SJCRH30 (cell line): ENCODE data around the gene PDXDC1. TPM values are rescaled to one million over a fixed set of nuclear protein-coding genes. Genes with fewer than 3 reads are reported as not detected.
"Not testable (repeated sequence)": the region's sequence is repeated elsewhere in the genome, so short reads cannot be mapped to it uniquely, and the experiment has no call there.

ENCODE experiments used
- DNase-seq, 2 experiments: peaks; one replicate each; pipeline ENCODE4 v3.0.0-alpha.2; 2015 to 2020
- H3K27ac ChIP-seq: fragments of 250-450 bp; sonication (Bioruptor Pico); 2 replicates; pipeline ENCODE4 v1.5.1; 2020; ENCODE audit warnings: mild to moderate bottlenecking, moderate library complexity
- H3K27me3 ChIP-seq: fragments of 250-450 bp; sonication (Bioruptor Pico); 2 replicates; pipeline ENCODE4 v1.5.1; 2020; ENCODE audit warnings: mild to moderate bottlenecking, moderate library complexity
- H3K36me3 ChIP-seq: fragments of 250-450 bp; sonication (Bioruptor Pico); 2 replicates; pipeline ENCODE4 v1.5.1; 2020; ENCODE audit warnings: mild to moderate bottlenecking, moderate library complexity
- H3K4me1 ChIP-seq: fragments of 250-450 bp; sonication (Bioruptor Pico); 2 replicates; pipeline ENCODE4 v1.5.1; 2020; ENCODE audit warnings: mild to moderate bottlenecking, moderate library complexity
- H3K4me3 ChIP-seq: fragments of 250-450 bp; sonication (Bioruptor Pico); 2 replicates; pipeline ENCODE4 v1.5.1; 2020; ENCODE audit warnings: mild to moderate bottlenecking, moderate library complexity
- H3K9me3 ChIP-seq: fragments of 250-450 bp; sonication (Bioruptor Pico); replicated peaks from 2 replicates; pipeline ENCODE4 v1.5.1; 2020; ENCODE audit warnings: mild to moderate bottlenecking, moderate library complexity
- total RNA-seq: library from RNA; depleted of rRNA; stranded (reverse); fragments of >200 nt; shearing (Covaris generic); gene quantifications from 2 replicates; pipeline ENCODE4 v1.2.3, GENCODE V29; 2014

PDXDC1 gene
- total RNA-seq, 1 experiment from 2014 or later = 48.7 TPM

- no peak for DNase-seq
- H3K36me3 ChIP-seq = 0 out of 2 replicates have a peak, but pooled peaks cover 1% of the 10 kb centered on the region
Observed at GRCh38 chr16:15053904-15054303, 79.1 kb downstream of the PDXDC1 start.

GRCh38 chr16:15054357-15055140 is 79.7 kb downstream of the PDXDC1 start:
- DNase-seq = no peak
- no peaks in the 10 kb centered on the region for H3K4me1 ChIP-seq
- peaks cover 6% of the 10 kb centered on the region for H3K36me3 ChIP-seq
- no peak overlapping the region for H3K27ac ChIP-seq
- H3K4me3 ChIP-seq = peak overlapping the region; percentile 93
- H3K27me3 ChIP-seq = no peaks in the 10 kb centered on the region
- H3K9me3 ChIP-seq = no peaks in the 10 kb centered on the region

More at GRCh38 chr16:15053904-15054303, 79.1 kb downstream of the PDXDC1 start:
- H3K9me3 ChIP-seq = no peaks in the 10 kb centered on the region
- H3K4me3 ChIP-seq = no peak overlapping the region
- H3K27ac ChIP-seq = no peak overlapping the region
- no peaks in the 10 kb centered on the region for H3K27me3 ChIP-seq
- H3K4me1 ChIP-seq = no peaks in the 10 kb centered on the region

- DNase-seq = no peak
- Histone ChIP-seq H3K27ac (peak overlapping the region; percentile 46; the same call in 1 of the 2 replicates), H3K4me3 (peak overlapping the region; percentile 93), H3K4me1 (no peaks in the 10 kb centered on the region), H3K27me3 (no peaks in the 10 kb centered on the region), H3K9me3 (no peaks in the 10 kb centered on the region), H3K36me3 (peaks cover 12% of the 10 kb centered on the region)
Observed at GRCh38 chr16:15055141-15056053, 80.6 kb downstream of the PDXDC1 start.

- Histone ChIP-seq H3K27me3 (no peaks in the 10 kb centered on the region), H3K4me3 (no peak overlapping the region)
Observed at GRCh38 chr16:15057681-15058417, 83.0 kb downstream of the PDXDC1 start.

GRCh38 chr16:15059324-15059723 is 84.5 kb downstream of the PDXDC1 start:
- Histone ChIP-seq H3K4me3 (no peak overlapping the region), H3K9me3 (no peaks in the 10 kb centered on the region), H3K36me3 (peaks cover 30% of the 10 kb centered on the region), H3K27ac (no peak overlapping the region), H3K4me1 (no peaks in the 10 kb centered on the region), H3K27me3 (no peaks in the 10 kb centered on the region)
- DNase-seq = no peak

More at GRCh38 chr16:15057681-15058417, 83.0 kb downstream of the PDXDC1 start:
- DNase-seq = no peak
- H3K4me1 ChIP-seq = no peaks in the 10 kb centered on the region
- H3K27ac ChIP-seq = no peak overlapping the region
- peaks cover 28% of the 10 kb centered on the region for H3K36me3 ChIP-seq
- no peaks in the 10 kb centered on the region for H3K9me3 ChIP-seq

GRCh38 chr16:15062085-15062810 is 87.4 kb downstream of the PDXDC1 start:
- DNase-seq, H3K4me1 ChIP-seq, H3K9me3 ChIP-seq, H3K4me3 ChIP-seq, H3K27me3 ChIP-seq, H3K27ac ChIP-seq: not testable (repeated sequence)
- peaks cover 30% of the 10 kb centered on the region for H3K36me3 ChIP-seq

- not testable (repeated sequence) for H3K4me1 ChIP-seq, H3K27me3 ChIP-seq, H3K27ac ChIP-seq, DNase-seq, H3K4me3 ChIP-seq, H3K9me3 ChIP-seq
- peaks cover 13% of the 10 kb centered on the region for H3K36me3 ChIP-seq
Observed at GRCh38 chr16:15065961-15066360, 91.1 kb downstream of the PDXDC1 start.

- not testable (repeated sequence) for H3K4me3 ChIP-seq, H3K27me3 ChIP-seq, H3K4me1 ChIP-seq, H3K9me3 ChIP-seq, H3K27ac ChIP-seq, H3K36me3 ChIP-seq, DNase-seq
Observed at GRCh38 chr16:15066690-15067089, 91.9 kb downstream of the PDXDC1 start.

GRCh38 chr16:15071013-15071412 is 96.2 kb downstream of the PDXDC1 start:
- not testable (repeated sequence) for H3K4me3 ChIP-seq, H3K27me3 ChIP-seq, H3K9me3 ChIP-seq, H3K4me1 ChIP-seq, H3K27ac ChIP-seq, DNase-seq
- peaks cover 19% of the 10 kb centered on the region for H3K36me3 ChIP-seq

- not testable (repeated sequence) for H3K4me3 ChIP-seq, DNase-seq, H3K9me3 ChIP-seq, H3K27me3 ChIP-seq, H3K4me1 ChIP-seq, H3K27ac ChIP-seq
- peaks cover 19% of the 10 kb centered on the region for H3K36me3 ChIP-seq
Observed at GRCh38 chr16:15071916-15072769, 97.3 kb downstream of the PDXDC1 start.

- Histone ChIP-seq H3K27me3 (no peaks in the 10 kb centered on the region), H3K36me3 (peaks cover 21% of the 10 kb centered on the region), H3K9me3 (no peaks in the 10 kb centered on the region), H3K27ac (no peak overlapping the region), H3K4me1 (no peaks in the 10 kb centered on the region), H3K4me3 (no peak overlapping the region)
- DNase-seq = no peak
Observed at GRCh38 chr16:15073101-15073500, 98.3 kb downstream of the PDXDC1 start.

GRCh38 chr16:15076161-15076560 is 101.3 kb downstream of the PDXDC1 start:
- H3K9me3 ChIP-seq, H3K27ac ChIP-seq, H3K4me1 ChIP-seq, H3K4me3 ChIP-seq, DNase-seq, H3K27me3 ChIP-seq: not testable (repeated sequence)
- peaks cover 27% of the 10 kb centered on the region for H3K36me3 ChIP-seq

GRCh38 chr16:15080883-15081282 is 106.1 kb downstream of the PDXDC1 start:
- H3K27me3 ChIP-seq, H3K4me3 ChIP-seq: not testable (repeated sequence)

More at GRCh38 chr16:15080883-15081282, 106.1 kb downstream of the PDXDC1 start:
- not testable (repeated sequence) for DNase-seq, H3K4me1 ChIP-seq, H3K27ac ChIP-seq, H3K9me3 ChIP-seq, H3K36me3 ChIP-seq
